Endodermal cell (in vitro differentiated cells): ENCODE measurements around the gene ELK4. TPM values are rescaled to one million over a fixed set of nuclear protein-coding genes. Genes with fewer than 3 reads are reported as not detected.

ENCODE experiments used
- DNase-seq: peaks from one replicate; pipeline ENCODE4 v3.0.0-alpha.2; 2017
- H3K27ac ChIP-seq: 2 replicates; pipeline ENCODE4 v1.5.1; 2013; ENCODE audit warnings: mild to moderate bottlenecking, low read depth, low read length, moderate library complexity
- H3K27me3 ChIP-seq: 2 replicates; pipeline ENCODE4 v1.6.1; 2013; ENCODE audit warnings: mild to moderate bottlenecking, low read length, moderate library complexity; ENCODE audit not compliant: insufficient read depth, control insufficient read depth, poor library complexity, severe bottlenecking
- H3K36me3 ChIP-seq: 2 replicates; pipeline ENCODE4 v1.7.0; 2013; ENCODE audit warnings: mild to moderate bottlenecking, low read length, moderate library complexity; ENCODE audit not compliant: control insufficient read depth, insufficient read depth
- H3K4me1 ChIP-seq: one replicate; pipeline ENCODE4 v1.7.0; 2013; ENCODE audit warnings: low read length; ENCODE audit not compliant: control insufficient read depth, insufficient read depth
- H3K4me3 ChIP-seq: 2 replicates; pipeline ENCODE4 v1.5.1; 2013; ENCODE audit warnings: mild to moderate bottlenecking, low read length, moderate library complexity
- H3K9ac ChIP-seq: 2 replicates; pipeline ENCODE4 v1.6.1; 2013; ENCODE audit warnings: mild to moderate bottlenecking, low read length, moderate library complexity; ENCODE audit not compliant: poor library complexity, severe bottlenecking; ENCODE audit errors: extremely low read depth
- H3K9me3 ChIP-seq: 2 replicates; pipeline ENCODE4 v1.6.1; 2013; ENCODE audit warnings: mild to moderate bottlenecking, low read length, moderate library complexity; ENCODE audit not compliant: control insufficient read depth
- H3K27ac Mint-ChIP-seq: 2 replicates; pipeline ENCODE4 v1.8.0; 2020; ENCODE audit warnings: mixed read lengths
- H3K27me3 Mint-ChIP-seq: 2 replicates; pipeline ENCODE4 v1.8.0; 2021; ENCODE audit warnings: mild to moderate bottlenecking, mixed read lengths; ENCODE audit not compliant: insufficient read depth
- H3K36me3 Mint-ChIP-seq: 2 replicates; pipeline ENCODE4 v1.8.0; 2020; ENCODE audit warnings: low read depth, mixed read lengths
- H3K4me1 Mint-ChIP-seq: 2 replicates; pipeline ENCODE4 v1.8.0; 2020; ENCODE audit warnings: mixed read lengths
- H3K4me3 Mint-ChIP-seq: 2 replicates; pipeline ENCODE4 v1.8.0; 2020; ENCODE audit warnings: mild to moderate bottlenecking, moderate library complexity, mixed read lengths
- H3K9me3 Mint-ChIP-seq: 2 replicates; pipeline ENCODE4 v1.8.0; 2020; ENCODE audit warnings: mild to moderate bottlenecking, mixed read lengths
- WGBS, 2 experiments: methylation state at CpG; one replicate each; pipeline versions ENCODE4 v1.1.5 to v1.1.7; 2013; ENCODE audit warnings: missing lambda C conversion rate in 2 of 2, mixed read lengths in 1 of 2; ENCODE audit not compliant: insufficient coverage in 1 of 2, insufficient read length in 1 of 2; 5-methylcytosine and 5-hydroxymethylcytosine counted together
- total RNA-seq, 2 donors: library from RNA; stranded (reverse); fragmentation: NEBNext Ultra II Directional in 1 of 2; extraction: Animal tissue kit (Norgen Biotek cat#: 25700) in 1 of 2; gene quantifications; 2 replicates in 1 of 2; 3 replicates in 1 of 2; pipeline ENCODE4 v1.2.1, GENCODE V29; 2021
- TF ChIP-seq, protein P1 (sequence below): fragments of 200-600 bp; sonication (generic); conservative IDR thresholded peaks from 2 replicates; pipeline ENCODE4 v1.5.0; 2021; ENCODE audit warnings: antibody characterized with exemption, mild to moderate bottlenecking

The ELK4 gene
- total RNA-seq, 2 donors from 2014 or later, result 29.6 to 41.6 TPM

DNA sequence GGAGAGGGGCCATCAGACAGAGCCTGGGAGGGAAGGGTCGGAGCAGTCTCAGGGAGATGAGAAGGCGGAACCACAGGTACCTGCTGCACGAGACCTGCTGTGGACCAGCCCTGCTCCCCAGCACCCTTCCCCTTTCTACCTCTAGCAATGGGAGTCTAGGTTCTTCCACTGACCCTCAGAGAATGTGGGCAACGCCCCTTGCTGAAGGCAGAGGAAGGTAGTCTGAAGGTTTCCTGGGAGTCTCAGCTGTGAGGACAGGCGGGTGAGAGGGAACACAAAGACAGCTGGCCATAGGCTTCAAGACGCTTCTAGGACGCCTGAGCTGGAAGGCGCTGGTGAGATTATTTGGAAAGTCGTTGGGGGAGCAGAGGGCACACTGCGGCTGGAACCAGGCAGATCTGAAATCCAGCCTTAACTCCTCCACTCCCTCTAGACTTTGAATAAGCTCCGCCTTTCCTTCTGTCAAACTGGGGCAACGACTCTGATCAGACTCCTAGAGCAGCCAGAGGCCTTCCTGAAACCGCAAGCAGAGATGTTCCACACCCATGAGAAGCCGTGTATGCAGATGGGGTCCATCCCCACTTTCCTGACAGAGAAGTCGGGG lies 30.4 kb upstream of the ELK4 start:
- no peak for DNase-seq
- H3K9ac ChIP-seq, result no peak overlapping the region
- H3K27ac Mint-ChIP-seq, result no peak overlapping the region
- H3K4me3 ChIP-seq, result no peak overlapping the region
- H3K27me3 ChIP-seq, result no peaks in the 10 kb centered on the region
- H3K27me3 Mint-ChIP-seq, result no peaks in the 10 kb centered on the region
- TF ChIP-seq, protein P1, sequence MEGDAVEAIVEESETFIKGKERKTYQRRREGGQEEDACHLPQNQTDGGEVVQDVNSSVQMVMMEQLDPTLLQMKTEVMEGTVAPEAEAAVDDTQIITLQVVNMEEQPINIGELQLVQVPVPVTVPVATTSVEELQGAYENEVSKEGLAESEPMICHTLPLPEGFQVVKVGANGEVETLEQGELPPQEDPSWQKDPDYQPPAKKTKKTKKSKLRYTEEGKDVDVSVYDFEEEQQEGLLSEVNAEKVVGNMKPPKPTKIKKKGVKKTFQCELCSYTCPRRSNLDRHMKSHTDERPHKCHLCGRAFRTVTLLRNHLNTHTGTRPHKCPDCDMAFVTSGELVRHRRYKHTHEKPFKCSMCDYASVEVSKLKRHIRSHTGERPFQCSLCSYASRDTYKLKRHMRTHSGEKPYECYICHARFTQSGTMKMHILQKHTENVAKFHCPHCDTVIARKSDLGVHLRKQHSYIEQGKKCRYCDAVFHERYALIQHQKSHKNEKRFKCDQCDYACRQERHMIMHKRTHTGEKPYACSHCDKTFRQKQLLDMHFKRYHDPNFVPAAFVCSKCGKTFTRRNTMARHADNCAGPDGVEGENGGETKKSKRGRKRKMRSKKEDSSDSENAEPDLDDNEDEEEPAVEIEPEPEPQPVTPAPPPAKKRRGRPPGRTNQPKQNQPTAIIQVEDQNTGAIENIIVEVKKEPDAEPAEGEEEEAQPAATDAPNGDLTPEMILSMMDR, result no peak
- peaks cover 26% of the 10 kb centered on the region for H3K4me1 Mint-ChIP-seq
- H3K9me3 ChIP-seq, result no peaks in the 10 kb centered on the region
- no peak overlapping the region for H3K4me3 Mint-ChIP-seq
- H3K36me3 ChIP-seq, result no peaks in the 10 kb centered on the region
- no peaks in the 10 kb centered on the region for H3K9me3 Mint-ChIP-seq
- WGBS, 2 experiments, result 90 to 91% methylated on average over 8 to 15 of the region's 15 CpGs
- peaks cover 8% of the 10 kb centered on the region for H3K36me3 Mint-ChIP-seq
- peak overlapping the region; percentile 44 for H3K27ac ChIP-seq
- H3K4me1 ChIP-seq, result peaks cover 10% of the 10 kb centered on the region

DNA sequence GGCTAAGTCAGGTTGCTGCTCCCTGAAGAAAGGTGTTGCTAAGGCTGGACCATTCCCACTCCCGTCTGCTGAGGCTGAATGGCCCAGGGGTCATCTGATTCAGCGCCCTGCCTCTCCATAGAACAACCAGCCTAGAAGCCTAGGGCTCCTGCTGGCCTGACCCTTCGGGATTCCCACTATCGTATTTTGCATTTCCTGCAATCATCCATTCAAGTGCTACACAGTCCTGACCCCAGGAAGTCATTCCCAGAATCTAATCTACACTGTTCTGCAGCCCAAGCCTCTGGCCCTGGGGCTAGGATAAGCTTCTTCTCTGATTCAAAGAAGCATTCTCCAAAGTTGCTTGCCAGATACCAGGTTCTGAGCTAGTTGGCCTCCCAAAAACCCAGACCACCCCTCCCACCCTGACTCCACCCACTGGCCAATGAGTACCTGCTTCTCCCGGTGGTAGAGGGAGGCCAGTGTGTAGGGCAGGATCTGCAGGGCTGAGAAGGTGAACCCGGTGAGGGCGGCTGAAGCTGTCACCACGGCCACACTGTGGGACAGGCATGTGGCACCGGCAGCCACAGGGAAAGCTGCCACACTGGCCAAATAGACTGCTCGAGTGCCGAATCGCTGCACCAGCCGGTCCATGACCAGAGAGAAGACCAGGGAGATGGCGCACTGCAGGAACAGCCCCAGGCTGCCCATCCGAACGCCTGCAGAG lies 29.8 kb upstream of the ELK4 start:
- Histone ChIP-seq H3K9me3 (no peaks in the 10 kb centered on the region), H3K4me3 (no peak overlapping the region), H3K9ac (no peak overlapping the region), H3K27me3 (no peaks in the 10 kb centered on the region), H3K36me3 (no peaks in the 10 kb centered on the region), H3K4me1 (peaks cover 10% of the 10 kb centered on the region), H3K27ac (peak overlapping the region; percentile 44)
- DNase-seq, result peak; percentile 69
- Mint-ChIP-seq H3K27ac (no peak overlapping the region), H3K27me3 (no peaks in the 10 kb centered on the region), H3K9me3 (no peaks in the 10 kb centered on the region), H3K4me3 (no peak overlapping the region), H3K4me1 (peaks cover 23% of the 10 kb centered on the region), H3K36me3 (peaks cover 8% of the 10 kb centered on the region)
- TF ChIP-seq, protein P1, result no peak
- 84 to 87% methylated on average over 9 to 16 of the region's 16 CpGs for WGBS, 2 experiments

GRCh38 chr1:205660361-205660760 lies 28.6 kb upstream of the ELK4 start:
- no peaks in the 10 kb centered on the region for H3K9me3 ChIP-seq
- Mint-ChIP-seq H3K27me3 (no peaks in the 10 kb centered on the region), H3K9me3 (no peaks in the 10 kb centered on the region), H3K36me3 (peaks cover 8% of the 10 kb centered on the region), H3K4me3 (no peak overlapping the region), H3K27ac (no peak overlapping the region), H3K4me1 (peaks cover 12% of the 10 kb centered on the region)
- H3K4me1 ChIP-seq, result peaks cover 8% of the 10 kb centered on the region
- peak; percentile 48 for DNase-seq
- H3K27me3 ChIP-seq, result no peaks in the 10 kb centered on the region
- no peaks in the 10 kb centered on the region for H3K36me3 ChIP-seq
- H3K27ac ChIP-seq, result no peak overlapping the region
- 91 to 96% methylated on average over 5 to 8 of the region's 8 CpGs for WGBS, 2 experiments
- no peak overlapping the region for H3K9ac ChIP-seq
- TF ChIP-seq, protein P1, result no peak
- no peak overlapping the region for H3K4me3 ChIP-seq
